ENCODE measurements around the gene HRCT1.
"Not testable (repeated sequence)": the region's sequence is repeated elsewhere in the genome, so short reads cannot be mapped to it uniquely, and the experiment has no call there.

The HRCT1 gene

DNA sequence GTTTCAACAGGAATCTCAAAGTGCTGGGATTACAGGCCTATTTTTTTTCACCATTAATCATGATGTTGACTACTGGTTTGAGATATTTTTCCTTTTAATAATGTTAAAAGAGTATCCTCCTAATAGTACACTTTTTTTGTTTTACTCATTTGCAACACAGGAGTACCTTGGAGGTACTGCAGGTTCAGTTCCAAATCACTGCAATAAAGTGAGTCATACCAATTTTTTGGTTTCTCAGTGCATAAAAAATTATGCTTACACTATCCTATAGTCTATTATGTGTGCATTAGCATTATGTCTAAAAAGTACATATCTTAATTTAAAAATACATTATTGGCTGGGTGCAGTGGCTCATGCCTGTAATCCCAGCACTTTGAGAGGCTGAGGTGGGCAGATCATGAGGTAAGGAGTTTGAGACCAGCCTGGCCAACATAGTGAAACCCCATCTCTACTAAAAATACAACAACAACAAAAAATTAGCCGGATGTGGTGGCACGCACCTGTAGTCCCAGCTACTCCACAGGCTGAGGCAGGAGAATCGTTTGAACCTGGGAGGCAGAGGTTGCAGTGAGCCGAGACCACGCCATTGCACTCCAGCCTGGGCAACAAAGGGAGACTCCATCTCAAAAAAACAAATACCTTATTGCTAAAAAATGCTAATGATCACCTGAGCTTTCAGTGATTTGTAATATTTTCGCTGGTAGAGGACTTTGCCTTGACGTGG, 8.5 kb upstream of the HRCT1 start:
- not testable (repeated sequence) for DNase-seq

GRCh38 chr9:35898337-35898736, 7.7 kb upstream of the HRCT1 start:
- no peak for DNase-seq

DNA sequence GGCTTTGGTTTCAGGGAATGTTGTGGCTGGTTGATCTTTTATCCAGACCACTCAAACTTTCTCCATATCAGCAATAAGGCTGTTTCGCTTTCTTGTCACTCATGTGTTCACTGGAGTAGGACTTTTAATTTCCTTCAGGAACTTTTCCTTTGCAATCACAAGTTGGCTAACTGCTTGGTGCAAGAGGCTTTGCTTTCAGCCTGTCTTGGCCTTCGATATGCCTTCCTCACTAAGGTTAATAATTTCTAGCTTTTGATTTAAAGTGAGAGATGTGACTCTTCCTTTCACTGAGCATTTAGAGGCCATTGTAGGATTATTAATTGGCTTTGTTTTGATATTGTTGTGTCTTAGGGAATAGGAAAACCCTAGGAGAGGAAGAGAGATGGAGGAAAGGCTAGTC, 7.0 kb upstream of the HRCT1 start:
- DNase-seq: no peak

GRCh38 chr9:35903049-35903448, 3.0 kb upstream of the HRCT1 start:
- DNase-seq: no peak

DNA sequence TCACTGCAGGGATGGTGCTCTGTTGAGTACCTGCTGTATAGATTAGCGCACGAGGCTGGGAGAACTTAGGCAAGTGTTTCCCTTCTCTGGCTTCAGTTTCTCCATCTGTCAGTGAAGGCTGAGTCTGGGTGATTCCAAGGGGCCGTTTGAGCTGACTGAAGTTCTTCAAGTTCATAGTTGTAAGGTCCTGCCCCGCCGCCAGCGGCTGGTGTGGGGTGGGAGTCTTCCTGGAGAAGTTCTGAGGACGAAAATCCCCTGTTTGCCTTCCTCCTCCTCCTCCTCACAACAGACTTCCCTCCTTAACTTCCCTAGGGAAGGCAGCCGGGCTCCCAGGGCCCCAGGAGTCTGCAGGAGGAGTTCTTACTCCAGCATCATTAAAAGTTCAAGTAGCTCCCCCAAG, 1.7 kb upstream of the HRCT1 start:
- DNase-seq: no peak

GRCh38 chr9:35905051-35905781, 786 bp upstream of the HRCT1 start:
- DNase-seq: no peak

GRCh38 chr9:35906923-35907699, 1.1 kb downstream of the HRCT1 start:
- DNase-seq: no peak

- DNase-seq: peak; percentile 67
These were observed 1.9 kb downstream of the HRCT1 start for GRCh38 chr9:35907711-35908503.

DNA sequence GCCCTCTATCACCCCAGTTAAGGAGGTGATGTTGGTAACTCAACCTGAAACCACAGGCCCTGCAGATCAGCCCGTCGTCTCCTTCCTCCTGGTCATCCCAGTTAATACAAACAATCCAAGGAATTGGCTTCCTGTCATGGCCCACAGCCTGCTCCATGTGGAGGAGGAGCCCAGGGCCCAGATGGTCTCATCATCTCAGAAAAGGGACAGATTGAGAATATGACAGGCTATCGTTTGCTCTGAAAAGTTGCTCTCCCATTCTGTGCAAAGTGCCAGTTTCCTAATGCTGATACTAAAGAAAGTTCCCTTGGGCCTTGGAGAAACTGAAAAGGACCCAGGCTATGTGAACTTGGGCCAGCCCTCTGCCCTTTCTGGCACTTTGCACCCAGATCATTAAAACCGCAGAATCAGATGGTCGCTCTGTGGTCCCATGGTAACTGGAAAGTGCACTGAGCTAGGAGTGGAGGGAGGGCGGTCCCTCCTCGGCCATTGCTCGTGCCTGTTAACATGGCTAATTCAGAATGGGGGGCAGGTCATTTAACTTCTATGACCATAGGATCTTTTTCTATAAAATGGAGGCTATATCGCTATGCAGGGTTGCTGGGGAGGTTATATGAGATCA, 2.6 kb downstream of the HRCT1 start:
- no peak for DNase-seq

DNA sequence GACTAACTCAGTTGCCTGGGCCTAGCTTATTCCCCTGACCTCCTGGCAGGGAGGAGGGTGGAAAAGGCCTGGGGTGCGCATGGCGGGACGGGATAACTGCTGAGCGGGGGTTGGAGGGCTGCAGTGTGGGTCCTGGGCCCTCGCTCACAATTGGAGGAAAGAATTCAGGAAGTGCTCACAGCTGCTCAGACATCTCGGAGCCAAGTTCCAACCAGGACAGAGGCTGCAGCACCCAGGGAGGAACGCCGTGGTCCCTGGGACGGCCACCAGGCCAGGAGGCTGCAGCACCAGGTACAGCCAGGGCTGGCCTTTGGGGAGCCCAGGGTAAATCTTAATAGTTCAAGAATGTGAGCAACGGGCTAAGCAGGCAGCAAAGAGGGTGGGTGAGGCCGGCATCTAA, 3.3 kb downstream of the HRCT1 start, which contains the start of gene SPAAR:
Gene SPAAR, plus strand, starts transcription at position 217 of the 400 bp plus-strand sequence. CDS start 974 bp downstream, outside the sequence.
- DNase-seq: no peak

GRCh38 chr9:35909687-35910612, 3.9 kb downstream of the HRCT1 start:
- DNase-seq: no peak

GRCh38 chr9:35910613-35911359, 4.8 kb downstream of the HRCT1 start:
- DNase-seq: peak; percentile 48

GRCh38 chr9:35911690-35912089, 5.7 kb downstream of the HRCT1 start:
- DNase-seq: no peak

DNA sequence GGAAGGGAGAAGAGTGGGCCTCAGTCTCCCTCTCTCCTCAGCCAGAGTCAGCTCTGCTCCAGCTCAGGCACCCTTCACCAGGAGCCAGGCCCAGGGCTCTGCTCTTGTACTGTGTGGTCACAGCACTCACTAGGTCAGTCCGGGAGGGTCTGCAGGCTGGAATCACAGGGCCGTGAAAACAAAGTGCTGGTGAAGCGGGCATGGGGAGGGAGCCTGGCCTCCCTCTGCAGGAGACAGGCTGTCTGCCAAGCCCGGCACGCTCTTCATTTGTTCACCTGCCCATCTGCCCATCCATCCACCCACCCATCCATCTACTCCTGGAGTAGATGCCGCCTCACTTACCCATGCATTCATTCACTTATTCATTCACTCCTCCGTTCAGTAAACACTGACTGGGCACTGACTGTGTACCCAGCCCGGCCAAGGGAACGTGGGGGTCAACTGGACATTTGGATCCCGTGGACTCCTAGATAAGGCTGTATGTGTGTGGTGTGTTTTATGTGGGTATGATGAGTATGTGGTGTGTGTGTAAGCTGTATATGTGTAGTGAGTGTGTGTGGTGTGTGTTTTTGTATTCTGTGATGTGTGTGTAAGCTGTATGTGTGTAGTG, 6.9 kb downstream of the HRCT1 start:
- DNase-seq: no peak

- not testable (repeated sequence) for DNase-seq
These were observed 7.4 kb downstream of the HRCT1 start for GRCh38 chr9:35913429-35913828.

DNA sequence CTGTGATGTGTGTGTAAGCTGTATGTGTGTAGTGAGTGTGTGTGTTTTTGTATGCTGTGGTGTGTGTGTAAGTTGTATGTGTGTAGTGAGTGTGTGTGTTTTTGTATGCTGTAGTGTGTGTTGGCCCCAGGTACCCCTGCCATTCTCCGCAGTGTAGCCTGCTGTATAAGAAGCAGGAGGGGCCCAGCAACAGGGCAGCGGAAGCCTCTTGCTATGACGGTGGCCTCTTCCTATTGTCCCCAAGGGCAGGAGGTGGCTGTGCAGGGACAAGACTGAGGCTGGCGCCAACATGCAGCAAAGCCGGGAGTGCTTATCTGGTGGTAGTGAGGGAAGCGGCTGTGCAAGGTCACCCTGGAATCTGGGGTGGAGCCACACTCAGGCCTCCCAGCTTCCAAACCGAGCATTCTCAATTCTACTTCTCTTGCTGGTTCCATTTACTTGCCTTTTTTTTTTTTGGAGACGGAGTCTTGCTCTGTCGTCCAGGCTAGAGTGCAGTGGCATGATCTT, 8.4 kb downstream of the HRCT1 start:
- DNase-seq: no peak

DNA sequence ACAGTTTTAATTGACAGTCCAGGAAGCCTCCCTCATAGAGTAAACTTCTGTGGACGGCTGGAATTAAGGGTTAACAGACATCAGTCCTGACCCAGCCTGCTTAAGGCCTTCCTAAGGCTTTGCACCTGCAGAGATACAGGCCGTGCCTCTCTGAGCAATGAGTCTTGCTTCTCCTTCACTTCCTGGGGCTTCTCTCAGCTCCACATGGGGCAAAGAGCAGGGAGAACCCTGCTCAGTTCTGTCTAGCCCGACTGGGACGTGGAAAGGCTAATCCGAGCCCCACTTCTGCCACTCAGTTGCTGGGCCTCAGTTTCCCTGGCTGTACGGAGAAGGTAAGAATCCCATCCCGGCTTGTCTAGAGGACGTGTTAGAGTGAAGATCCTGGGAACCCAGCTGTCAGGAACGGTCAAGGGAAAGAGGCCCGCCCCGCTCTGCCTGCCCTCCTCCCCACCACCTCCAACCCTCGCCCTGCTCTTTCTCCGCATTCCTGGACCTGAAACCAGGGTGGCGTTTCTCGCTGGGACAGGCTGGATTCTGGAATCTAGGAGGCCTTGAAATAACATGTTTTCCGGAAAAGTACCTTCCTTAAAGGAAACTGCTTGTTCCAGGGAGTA, 9.8 kb downstream of the HRCT1 start:
- DNase-seq: no peak

- no peak for DNase-seq
These were observed 11.3 kb downstream of the HRCT1 start for GRCh38 chr9:35917261-35917660.

DNA sequence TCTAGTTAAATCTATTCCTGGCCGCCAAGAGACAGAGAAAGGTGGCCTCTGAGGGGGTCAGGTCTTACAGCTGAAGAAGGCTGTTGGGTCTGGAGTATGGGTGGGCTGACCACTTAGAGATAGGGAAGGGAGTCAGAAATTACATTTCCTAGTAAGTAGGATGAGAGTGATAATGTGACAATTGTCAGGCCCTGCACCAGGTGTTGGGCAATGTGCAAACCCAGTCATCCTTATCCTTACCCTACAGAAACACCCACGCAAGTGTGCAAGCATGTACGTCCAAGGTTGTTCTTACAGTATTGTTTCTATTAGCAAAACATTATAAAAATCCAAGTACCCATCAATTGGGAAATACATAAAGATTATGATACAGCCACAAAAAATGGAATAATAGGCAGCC, 12.8 kb downstream of the HRCT1 start:
- no peak for DNase-seq

All from 8988T (cell line).